Ovary (tissue), 3 donors: ENCODE measurements around the gene C2orf76.

Source experiments
- CTCF ChIP-seq, 3 donors: fragments of 450-650 bp in 2 of 3; fragments of 200-600 bp in 1 of 3; IDR thresholded peaks; one replicate each; pipeline versions ENCODE4 v1.5.1 to v1.8.0; 2016 to 2022; ENCODE audit warnings: antibody characterized with exemption in 3 of 3, mild to moderate bottlenecking in 1 of 3
- POLR2A ChIP-seq: fragments of 450-650 bp; IDR thresholded peaks from one replicate; pipeline ENCODE4 v1.6.1; 2017; ENCODE audit warnings: antibody characterized with exemption, mild to moderate bottlenecking, moderate library complexity
- donor health status: DM: no; HTN: no; CAD: no.

GRCh38 chr2:119317554-119317953, 49.1 kb downstream of the C2orf76 start:
- no peak for TF ChIP-seq CTCF (IDR thresholded peaks at IDR 0.05)
- no peak for TF ChIP-seq POLR2A
